ENCODE results near the gene MRPL16.

- no peak for TF ChIP-seq CTCF (IDR thresholded peaks at IDR 0.05)
- no peak for TF ChIP-seq EP300 (IDR thresholded peaks at IDR 0.05)
- TF ChIP-seq POLR2A (IDR thresholded peaks at IDR 0.05): no peak
These were observed 29.0 kb upstream of the MRPL16 start for GRCh38 chr11:59839615-59840014.

Measured in ovary (tissue), 3 donors.